ENCODE data around the gene MAD1L1.
A peak's percentile ranks its signal among the peaks of the same experiment; 100 is the strongest.

MAD1L1 gene

GRCh38 chr7:1952169-1952760 is 280.5 kb downstream of the MAD1L1 start:
- DNase-seq (ENCODE audit: low spot score) = no peak

- DNase-seq (ENCODE audit: low spot score) = no peak
Measured at GRCh38 chr7:1951600-1951999, 281.1 kb downstream of the MAD1L1 start.

GRCh38 chr7:1951159-1951536 is 281.6 kb downstream of the MAD1L1 start:
- DNase-seq (ENCODE audit: low spot score) = peak; percentile 87

- no peak for DNase-seq (ENCODE audit: low spot score)
Measured at GRCh38 chr7:1950452-1951158, 282.1 kb downstream of the MAD1L1 start.

- no peak for DNase-seq (ENCODE audit: low spot score)
Measured at GRCh38 chr7:1950066-1950451, 282.7 kb downstream of the MAD1L1 start.

GRCh38 chr7:1949681-1950055 is 283.1 kb downstream of the MAD1L1 start:
- DNase-seq (ENCODE audit: low spot score) = no peak

- no peak for DNase-seq (ENCODE audit: low spot score)
Measured at GRCh38 chr7:1948887-1949680, 283.7 kb downstream of the MAD1L1 start.

- DNase-seq (ENCODE audit: low spot score) = no peak
Measured at GRCh38 chr7:1948301-1948796, 284.4 kb downstream of the MAD1L1 start.

GRCh38 chr7:1947586-1948217 is 285.0 kb downstream of the MAD1L1 start:
- DNase-seq (ENCODE audit: low spot score) = no peak

- DNase-seq (ENCODE audit: low spot score) = no peak
Measured at GRCh38 chr7:1946773-1947450, 285.8 kb downstream of the MAD1L1 start.

GRCh38 chr7:1946025-1946772 is 286.5 kb downstream of the MAD1L1 start:
- no peak for DNase-seq (ENCODE audit: low spot score)

GRCh38 chr7:1945558-1945957 is 287.2 kb downstream of the MAD1L1 start:
- no peak for DNase-seq (ENCODE audit: low spot score)

- DNase-seq (ENCODE audit: low spot score) = no peak
Measured at GRCh38 chr7:1944619-1945210, 288.0 kb downstream of the MAD1L1 start.

GRCh38 chr7:1943933-1944618 is 288.7 kb downstream of the MAD1L1 start:
- DNase-seq (ENCODE audit: low spot score) = no peak

GRCh38 chr7:1943326-1943725 is 289.4 kb downstream of the MAD1L1 start:
- DNase-seq (ENCODE audit: low spot score) = no peak

- no peak for DNase-seq (ENCODE audit: low spot score)
Measured at GRCh38 chr7:1942941-1943289, 289.8 kb downstream of the MAD1L1 start.

GRCh38 chr7:1942243-1942940 is 290.4 kb downstream of the MAD1L1 start:
- DNase-seq (ENCODE audit: low spot score) = no peak

GRCh38 chr7:1941464-1942242 is 291.1 kb downstream of the MAD1L1 start:
- no peak for DNase-seq (ENCODE audit: low spot score)

GRCh38 chr7:1940863-1941262 is 291.9 kb downstream of the MAD1L1 start:
- no peak for DNase-seq (ENCODE audit: low spot score)

All from SW480 (cell line).